Measurements from ENCODE around the gene GLUL.
"Not testable (repeated sequence)": the region's sequence is repeated elsewhere in the genome, so short reads cannot be mapped to it uniquely, and the experiment has no call there.

The GLUL gene

GRCh38 chr1:182394055-182394775 lies 2.6 kb upstream of the GLUL start:
- DNase-seq, result no peak

GRCh38 chr1:182392050-182393028 lies 749 bp upstream of the GLUL start:
- no peak for DNase-seq

DNA sequence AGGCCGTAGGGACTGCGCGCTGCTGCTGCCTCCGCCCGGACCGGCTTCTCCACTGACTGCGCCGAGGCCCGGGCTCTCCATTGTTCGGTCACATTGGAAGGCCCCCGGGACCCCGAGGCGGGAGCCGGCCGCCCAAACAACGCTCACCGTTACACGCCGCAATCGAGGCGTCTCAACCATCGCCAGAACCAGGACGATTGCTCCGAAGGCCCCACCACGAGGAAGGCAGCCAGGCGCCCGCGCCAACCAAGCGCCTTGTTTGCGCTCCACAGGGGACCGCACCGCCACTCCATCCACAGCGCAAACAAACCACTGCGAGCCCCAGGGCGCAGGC lies 595 bp downstream of the GLUL start:
- DNase-seq, result no peak

DNA sequence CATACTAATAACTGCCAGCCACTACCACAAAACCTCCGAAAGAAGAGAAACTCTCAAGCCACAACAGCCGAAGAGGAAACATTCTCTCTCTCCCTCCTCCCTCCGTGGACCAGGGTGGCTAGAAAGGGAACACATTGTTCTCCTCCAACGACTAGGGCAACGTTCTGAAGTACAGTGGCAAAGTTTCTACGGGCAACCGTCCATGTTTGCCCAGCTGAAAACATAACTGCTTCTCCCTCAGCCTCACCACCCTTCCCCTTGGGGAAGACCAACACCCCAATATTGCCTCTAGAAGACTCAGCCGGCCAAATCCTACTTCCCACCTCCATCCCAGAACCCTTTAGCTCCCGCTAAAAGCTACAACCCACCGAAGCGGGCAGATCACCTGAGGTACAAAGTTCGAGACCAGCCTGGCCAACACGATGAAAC lies 2.0 kb downstream of the GLUL start:
- DNase-seq, result no peak

DNA sequence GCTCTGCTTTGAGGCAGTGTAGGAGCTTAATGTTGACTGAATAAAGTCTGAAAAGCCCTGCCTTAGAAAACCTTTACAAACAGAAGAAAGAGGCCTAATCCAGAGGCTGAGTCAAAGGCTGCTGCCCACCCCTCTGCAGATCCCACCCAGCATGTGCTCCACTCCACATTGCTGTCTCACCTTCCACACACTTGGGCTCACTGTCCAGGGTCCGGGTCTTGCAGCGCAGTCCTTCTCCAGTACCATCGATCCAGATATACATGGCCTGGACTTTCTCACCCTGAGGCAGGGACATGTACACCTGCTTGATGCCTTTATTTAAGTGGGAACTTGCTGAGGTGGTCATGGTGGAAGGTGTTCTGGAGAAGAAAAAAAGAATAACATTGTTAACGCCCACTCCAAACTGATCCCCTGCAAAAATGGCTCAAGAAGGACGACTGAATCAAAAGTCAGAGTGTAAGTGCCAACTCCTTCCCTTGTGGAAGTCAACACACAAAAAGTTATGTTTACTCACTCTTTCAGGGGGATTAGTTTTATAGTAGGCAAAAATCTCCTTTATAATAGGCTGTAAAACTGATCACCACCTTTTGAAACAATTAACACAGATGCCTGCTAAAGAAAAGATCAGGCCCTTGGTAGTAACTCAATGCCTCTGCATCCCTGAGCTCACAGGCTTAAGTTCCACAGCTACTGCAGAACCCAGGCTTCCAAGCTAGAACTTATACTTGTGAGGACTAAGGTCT lies 3.0 kb downstream of the GLUL start:
- no peak for DNase-seq

- DNase-seq, result no peak
Observed at GRCh38 chr1:182387566-182387965, 4.0 kb downstream of the GLUL start.

DNA sequence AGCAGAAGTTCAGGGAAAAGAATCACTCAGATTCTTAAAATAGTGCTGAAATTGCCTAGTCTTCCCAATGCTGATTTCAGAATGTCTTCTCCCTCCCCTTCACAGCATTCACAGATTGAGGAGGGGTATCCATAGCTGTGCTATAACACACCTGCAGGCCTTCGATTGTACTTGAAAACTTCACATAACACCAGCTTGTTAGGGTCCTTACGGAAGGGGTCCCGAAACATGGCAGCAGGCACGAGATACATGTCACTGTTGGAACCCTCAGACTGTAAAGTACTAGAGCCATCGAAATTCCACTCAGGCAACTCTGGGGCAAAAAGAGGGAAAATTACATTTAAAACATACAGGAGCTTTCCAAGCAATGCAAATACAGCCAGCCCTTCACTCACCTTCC lies 4.6 kb downstream of the GLUL start:
- no peak for DNase-seq

- no peak for DNase-seq
Observed at GRCh38 chr1:182385885-182386853, 5.4 kb downstream of the GLUL start.

DNA sequence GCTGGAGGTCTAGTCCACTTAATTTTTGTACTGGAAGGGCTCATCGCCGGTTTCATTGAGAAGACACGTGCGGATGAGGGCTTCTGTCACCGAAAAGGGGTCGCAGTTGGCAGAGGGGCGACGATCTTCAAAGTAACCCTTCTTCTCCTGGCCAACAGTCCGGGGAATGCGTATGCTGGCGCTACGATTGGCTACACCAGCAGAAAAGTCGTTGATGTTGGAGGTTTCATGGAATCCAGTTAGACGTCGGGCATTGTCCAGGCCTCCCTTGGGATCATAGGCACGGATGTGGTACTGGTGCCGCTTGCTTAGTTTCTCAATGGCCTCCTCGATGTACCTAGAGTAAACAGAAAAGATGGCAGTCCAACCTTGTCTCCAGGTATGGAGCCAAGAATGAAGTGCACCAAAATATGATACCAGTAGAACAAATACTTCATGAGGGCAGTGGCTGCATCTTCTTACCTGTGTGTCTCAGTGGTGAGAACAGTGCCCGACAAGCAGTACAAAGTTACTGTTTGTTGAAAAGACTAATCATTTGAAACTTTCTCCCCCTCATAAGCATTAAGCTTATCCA lies 7.1 kb downstream of the GLUL start:
- DNase-seq, result no peak

DNA sequence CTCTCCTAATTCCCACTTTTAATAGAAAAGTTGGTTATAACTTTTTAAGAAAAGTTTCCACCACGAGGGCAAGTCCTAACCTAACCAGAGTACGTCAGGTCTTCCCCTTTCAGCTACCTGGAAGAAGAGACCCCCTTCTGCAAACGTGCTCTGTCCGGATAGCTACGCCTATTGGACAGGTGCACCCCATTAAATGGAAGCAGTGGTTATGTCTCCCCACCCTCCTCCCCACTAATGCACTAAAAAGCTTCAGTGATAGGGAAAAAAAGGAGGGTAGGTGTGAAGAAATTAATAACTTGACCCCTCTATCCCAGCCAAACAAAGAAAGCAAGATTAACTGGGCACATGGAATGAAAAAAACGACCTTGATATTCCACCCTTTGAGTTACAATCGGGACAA lies 7.7 kb downstream of the GLUL start:
- DNase-seq, result no peak

- DNase-seq, result no peak
Observed at GRCh38 chr1:182383037-182383661, 8.4 kb downstream of the GLUL start.

- no peak for DNase-seq
Observed at GRCh38 chr1:182381962-182382819, 9.4 kb downstream of the GLUL start.

- no peak for DNase-seq
Observed at GRCh38 chr1:182380199-182380598, 11.4 kb downstream of the GLUL start.

GRCh38 chr1:182379781-182380180 lies 11.8 kb downstream of the GLUL start:
- DNase-seq, result not testable (repeated sequence)

- DNase-seq, result no peak
Observed at GRCh38 chr1:182376936-182377574, 14.5 kb downstream of the GLUL start.

DNA sequence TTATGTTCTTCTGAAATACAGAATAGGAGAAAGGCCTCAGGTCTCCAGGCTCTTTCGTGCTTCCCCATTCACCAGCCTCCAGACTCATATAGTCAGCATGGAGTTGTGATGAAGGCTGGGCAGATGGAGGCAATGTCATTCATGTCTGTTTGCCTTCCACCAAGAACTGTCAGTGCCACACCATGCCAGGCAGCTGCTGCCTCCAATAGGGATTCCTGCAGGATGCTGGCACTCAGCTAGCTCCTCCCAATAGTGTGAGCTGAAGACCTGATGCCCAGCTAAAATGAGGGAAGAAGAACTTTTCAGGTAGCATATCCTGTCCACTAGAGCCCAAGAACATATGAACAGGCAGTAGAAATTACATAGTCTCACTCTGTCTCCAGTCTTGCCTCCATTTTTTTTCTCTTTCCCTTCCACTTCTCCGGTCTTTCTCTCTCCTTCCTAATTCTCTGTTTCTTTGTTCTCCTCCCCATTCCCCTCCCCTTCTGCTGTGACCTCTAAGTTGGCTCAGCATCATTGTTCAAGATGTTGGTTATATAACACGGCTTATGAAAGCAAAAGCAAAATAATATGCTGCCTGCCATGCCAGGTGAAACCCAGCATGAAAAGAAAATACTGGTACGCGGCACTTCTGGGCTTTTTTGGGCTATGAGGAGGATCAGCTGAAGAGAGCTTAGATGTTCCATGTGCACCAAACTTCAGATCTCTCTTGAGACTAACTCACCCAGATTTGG lies 17.3 kb downstream of the GLUL start:
- DNase-seq, result no peak

GRCh38 chr1:182370532-182370931 lies 21.1 kb downstream of the GLUL start:
- DNase-seq, result no peak

DNA sequence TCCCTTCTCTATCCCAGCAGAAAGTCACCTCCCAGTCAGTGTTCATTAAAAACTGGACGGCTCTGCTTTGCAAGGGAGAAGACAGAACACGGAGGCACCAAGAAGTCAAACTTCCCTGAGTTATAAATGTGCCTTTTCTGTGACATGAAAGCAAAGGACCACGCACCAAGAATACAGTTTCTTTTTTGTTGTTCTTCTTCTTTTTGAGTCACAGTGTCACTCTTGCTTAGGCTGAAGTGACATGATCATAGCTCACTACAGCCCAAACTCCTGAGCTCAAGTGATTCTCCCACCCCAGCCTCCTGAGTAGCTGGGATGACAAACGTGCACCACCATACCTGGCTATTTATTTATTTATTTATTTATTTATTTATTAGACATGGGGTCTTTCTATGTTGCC lies 22.7 kb downstream of the GLUL start:
- DNase-seq, result no peak

- no peak for DNase-seq
Observed at GRCh38 chr1:182368358-182368757, 23.2 kb downstream of the GLUL start.

All from NCI-H446 treated with DMSO at 0.1 percent for 48 hours (cell line).